ENCODE data around the gene PRPF38B.

Gene PRPF38B

GRCh38 chr1:108746382-108747170 is 54.5 kb downstream of the PRPF38B start, which contains the start of gene STXBP3:
Gene STXBP3 (plus strand): TSS chr1:108746674. CDS start chr1:108746738, 64 bp downstream.
- DNase-seq (ENCODE audit: low read depth, low spot score) = peak; percentile 95
- Histone ChIP-seq H3K36me3 (ENCODE audit: control insufficient read depth, insufficient read depth, low read length) (no peaks in the 10 kb centered on the region), H3K4me1 (ENCODE audit: control insufficient read depth, insufficient read depth, low read length) (no peaks in the 10 kb centered on the region), H3K4me3 (ENCODE audit: low read length) (peak within 1 kb of the TSS; percentile 77; the same call in 1 of the 2 replicates), H3K9me3 (ENCODE audit: control insufficient read depth, insufficient read depth, low read length) (no peaks in the 10 kb centered on the region), H3K27me3 (ENCODE audit: control insufficient read depth, insufficient read depth, low read length) (no peaks in the 10 kb centered on the region), H3K27ac (ENCODE audit: low read length) (no peak within 1 kb of the TSS)
- no CpG with 5 or more reads among the region's 75 CpGs for WGBS (ENCODE audit: insufficient coverage, insufficient read length)

GRCh38 chr1:108747171-108747850 is 55.2 kb downstream of the PRPF38B start:
- Histone ChIP-seq H3K27me3 (ENCODE audit: control insufficient read depth, insufficient read depth, low read length) (no peaks in the 10 kb centered on the region), H3K27ac (ENCODE audit: low read length) (no peak overlapping the region), H3K36me3 (ENCODE audit: control insufficient read depth, insufficient read depth, low read length) (peaks cover under 1% of the 10 kb centered on the region; the same call in 1 of the 2 replicates), H3K4me3 (ENCODE audit: low read length) (peak overlapping the region; percentile 77; the same call in 1 of the 2 replicates), H3K4me1 (ENCODE audit: control insufficient read depth, insufficient read depth, low read length) (no peaks in the 10 kb centered on the region), H3K9me3 (ENCODE audit: control insufficient read depth, insufficient read depth, low read length) (no peaks in the 10 kb centered on the region)
- no peak for DNase-seq (ENCODE audit: low read depth, low spot score)
- WGBS (ENCODE audit: insufficient coverage, insufficient read length) = no CpG with 5 or more reads among the region's 15 CpGs

GRCh38 chr1:108747898-108748297 is 55.8 kb downstream of the PRPF38B start:
- no peak overlapping the region for H3K27ac ChIP-seq (ENCODE audit: low read length)
- H3K4me1 ChIP-seq (ENCODE audit: control insufficient read depth, insufficient read depth, low read length) = no peaks in the 10 kb centered on the region
- 100% methylated on average over 1 of the region's 3 CpGs for WGBS (ENCODE audit: insufficient coverage, insufficient read length)
- no peak for DNase-seq (ENCODE audit: low read depth, low spot score)
- H3K36me3 ChIP-seq (ENCODE audit: control insufficient read depth, insufficient read depth, low read length) = peaks cover 2% of the 10 kb centered on the region; the same call in 1 of the 2 replicates
- no peaks in the 10 kb centered on the region for H3K27me3 ChIP-seq (ENCODE audit: control insufficient read depth, insufficient read depth, low read length)
- no peaks in the 10 kb centered on the region for H3K9me3 ChIP-seq (ENCODE audit: control insufficient read depth, insufficient read depth, low read length)
- no peak overlapping the region for H3K4me3 ChIP-seq (ENCODE audit: low read length)

- Histone ChIP-seq H3K27me3 (ENCODE audit: control insufficient read depth, insufficient read depth, low read length) (no peaks in the 10 kb centered on the region), H3K4me1 (ENCODE audit: control insufficient read depth, insufficient read depth, low read length) (no peaks in the 10 kb centered on the region), H3K36me3 (ENCODE audit: control insufficient read depth, insufficient read depth, low read length) (peaks cover 2% of the 10 kb centered on the region; the same call in 1 of the 2 replicates), H3K4me3 (ENCODE audit: low read length) (no peak overlapping the region), H3K9me3 (ENCODE audit: control insufficient read depth, insufficient read depth, low read length) (no peaks in the 10 kb centered on the region), H3K27ac (ENCODE audit: low read length) (no peak overlapping the region)
- no peak for DNase-seq (ENCODE audit: low read depth, low spot score)
- WGBS (ENCODE audit: insufficient coverage, insufficient read length) = 100% methylated on average over 2 of the region's 4 CpGs
Measured at GRCh38 chr1:108749081-108749480, 57.0 kb downstream of the PRPF38B start.

- no CpG with 5 or more reads among the region's 1 CpG for whole genome bisulfite sequencing (ENCODE audit: insufficient coverage, insufficient read length)
- H3K27me3 ChIP-seq (ENCODE audit: control insufficient read depth, insufficient read depth, low read length) = no peaks in the 10 kb centered on the region
- no peak for DNase-seq (ENCODE audit: low read depth, low spot score)
- peaks cover 2% of the 10 kb centered on the region; the same call in 1 of the 2 replicates for H3K36me3 ChIP-seq (ENCODE audit: control insufficient read depth, insufficient read depth, low read length)
- no peak overlapping the region for H3K27ac ChIP-seq (ENCODE audit: low read length)
- no peaks in the 10 kb centered on the region for H3K4me1 ChIP-seq (ENCODE audit: control insufficient read depth, insufficient read depth, low read length)
- H3K9me3 ChIP-seq (ENCODE audit: control insufficient read depth, insufficient read depth, low read length) = no peaks in the 10 kb centered on the region
- H3K4me3 ChIP-seq (ENCODE audit: low read length) = no peak overlapping the region
Measured at GRCh38 chr1:108750476-108751181, 58.5 kb downstream of the PRPF38B start.
